GM12872 (cell line): Measurements from ENCODE around the gene PCDH9.

Experiments
- TF ChIP-seq, protein P1 (sequence below): IDR thresholded peaks from 3 replicates; pipeline ENCODE4 v1.5.1; 2011; ENCODE audit warnings: low read depth, mild to moderate bottlenecking, low read length, moderate library complexity; ENCODE audit not compliant: insufficient read depth

The PCDH9 gene

DNA sequence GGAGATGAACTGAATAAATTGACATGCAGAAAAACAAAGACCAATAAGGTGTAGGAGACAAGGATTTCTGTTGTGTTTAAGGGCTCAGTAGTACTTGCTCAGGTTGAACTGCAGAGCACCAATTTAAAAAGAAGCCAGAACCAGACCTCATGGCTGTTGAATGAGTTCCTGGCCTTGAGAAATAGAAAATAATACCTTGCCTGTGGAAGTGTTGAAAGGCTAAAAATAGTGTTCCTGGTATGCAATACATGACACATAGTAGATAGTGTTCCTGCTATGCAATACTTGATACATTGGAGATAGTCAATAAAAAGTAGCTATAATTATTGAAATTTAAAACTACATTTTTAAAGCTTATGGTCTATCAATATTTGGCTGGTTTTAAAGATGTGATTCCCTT, 595.8 kb downstream of the PCDH9 start:
- TF ChIP-seq, protein P1, sequence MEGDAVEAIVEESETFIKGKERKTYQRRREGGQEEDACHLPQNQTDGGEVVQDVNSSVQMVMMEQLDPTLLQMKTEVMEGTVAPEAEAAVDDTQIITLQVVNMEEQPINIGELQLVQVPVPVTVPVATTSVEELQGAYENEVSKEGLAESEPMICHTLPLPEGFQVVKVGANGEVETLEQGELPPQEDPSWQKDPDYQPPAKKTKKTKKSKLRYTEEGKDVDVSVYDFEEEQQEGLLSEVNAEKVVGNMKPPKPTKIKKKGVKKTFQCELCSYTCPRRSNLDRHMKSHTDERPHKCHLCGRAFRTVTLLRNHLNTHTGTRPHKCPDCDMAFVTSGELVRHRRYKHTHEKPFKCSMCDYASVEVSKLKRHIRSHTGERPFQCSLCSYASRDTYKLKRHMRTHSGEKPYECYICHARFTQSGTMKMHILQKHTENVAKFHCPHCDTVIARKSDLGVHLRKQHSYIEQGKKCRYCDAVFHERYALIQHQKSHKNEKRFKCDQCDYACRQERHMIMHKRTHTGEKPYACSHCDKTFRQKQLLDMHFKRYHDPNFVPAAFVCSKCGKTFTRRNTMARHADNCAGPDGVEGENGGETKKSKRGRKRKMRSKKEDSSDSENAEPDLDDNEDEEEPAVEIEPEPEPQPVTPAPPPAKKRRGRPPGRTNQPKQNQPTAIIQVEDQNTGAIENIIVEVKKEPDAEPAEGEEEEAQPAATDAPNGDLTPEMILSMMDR = no peak

DNA sequence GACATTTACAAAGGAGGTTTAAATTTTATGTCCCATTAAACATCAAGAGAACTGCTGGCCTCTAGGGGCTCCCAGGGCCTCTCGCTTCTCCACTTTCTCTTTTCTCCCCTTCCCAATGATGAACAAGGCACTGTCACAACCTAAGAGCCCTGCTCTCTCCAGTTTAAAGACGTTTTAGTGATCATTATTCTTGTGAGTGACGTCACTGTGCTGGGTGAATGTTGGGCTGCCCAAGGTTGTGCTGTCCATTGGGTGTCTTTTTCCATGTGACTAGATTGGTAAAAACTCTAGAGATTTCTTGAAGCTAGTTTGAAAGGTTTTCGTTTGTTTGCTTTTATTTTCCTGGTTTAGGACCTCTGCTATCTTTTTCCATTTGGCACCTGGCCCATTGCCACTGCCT, 602.6 kb downstream of the PCDH9 start:
- TF ChIP-seq, protein P1 = no peak

DNA sequence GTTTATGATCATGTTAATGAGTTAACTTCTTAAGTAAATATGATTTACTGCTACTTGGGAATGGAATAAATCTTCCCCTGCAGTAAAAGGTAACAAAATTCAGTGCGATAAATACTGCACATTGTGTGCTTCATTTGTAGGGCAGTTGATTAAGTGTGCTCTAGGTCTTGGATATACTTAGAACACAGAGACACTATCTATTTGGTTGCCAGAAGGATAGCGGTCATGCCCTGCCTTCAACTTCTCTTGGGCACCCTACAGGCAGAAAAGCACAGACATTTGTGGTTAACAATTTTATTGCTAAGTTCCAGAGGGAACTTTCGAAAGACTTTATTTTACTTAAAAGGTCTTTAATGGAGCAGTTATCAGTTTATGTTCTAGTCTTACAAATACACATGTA, 605.8 kb downstream of the PCDH9 start:
- TF ChIP-seq, protein P1 = no peak

DNA sequence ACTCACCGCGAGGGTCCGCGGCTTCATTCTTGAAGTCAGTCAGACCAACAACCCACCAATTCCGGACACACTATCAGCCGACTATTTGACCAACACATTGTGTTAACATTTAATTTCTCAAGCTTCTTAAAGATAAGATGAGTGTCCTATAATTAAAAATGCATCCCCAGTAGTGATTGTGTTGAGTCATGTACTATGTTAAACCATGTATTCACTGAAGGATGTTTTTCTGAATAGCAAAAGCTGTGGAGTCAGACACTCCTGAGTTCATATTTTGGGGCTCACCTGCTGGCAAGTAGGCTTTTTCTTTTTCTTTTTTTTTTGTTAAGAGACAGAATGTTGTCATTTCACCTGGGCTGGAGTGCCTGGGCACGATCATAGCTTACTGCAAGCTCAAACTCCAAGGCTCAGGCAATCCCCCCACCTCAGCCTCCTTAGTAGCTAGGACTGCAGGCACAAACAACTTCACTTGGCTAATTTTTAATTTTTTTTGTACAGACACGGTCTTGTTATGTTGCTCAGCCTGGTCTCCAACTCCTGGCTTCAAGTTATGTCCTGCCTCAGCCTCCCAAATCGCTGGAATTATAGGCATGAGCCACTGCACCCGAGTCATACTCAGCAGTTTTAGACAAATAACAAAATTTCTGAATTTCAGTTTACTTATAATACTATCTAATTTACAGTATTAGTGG, 606.9 kb downstream of the PCDH9 start:
- TF ChIP-seq, protein P1 = no peak

DNA sequence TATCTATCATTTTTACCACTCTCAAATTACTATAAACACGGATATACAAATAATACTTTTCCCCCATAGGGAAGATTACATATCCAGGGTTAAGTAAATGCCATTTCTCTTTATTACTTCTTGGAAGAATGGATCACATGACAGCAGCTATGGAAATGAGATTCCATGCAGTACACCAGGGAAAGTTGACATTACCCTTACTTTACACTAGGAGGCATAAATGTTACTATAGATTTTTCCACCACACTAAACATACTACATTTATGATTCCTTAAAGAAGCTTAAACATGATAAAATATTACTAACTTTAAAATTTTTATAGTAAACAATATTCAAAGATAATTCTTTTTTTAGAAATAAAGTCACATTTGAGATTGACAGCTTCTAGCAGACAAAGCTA, 611.4 kb downstream of the PCDH9 start:
- TF ChIP-seq, protein P1 = peak; percentile 26; the same call in 1 of the 3 replicates

DNA sequence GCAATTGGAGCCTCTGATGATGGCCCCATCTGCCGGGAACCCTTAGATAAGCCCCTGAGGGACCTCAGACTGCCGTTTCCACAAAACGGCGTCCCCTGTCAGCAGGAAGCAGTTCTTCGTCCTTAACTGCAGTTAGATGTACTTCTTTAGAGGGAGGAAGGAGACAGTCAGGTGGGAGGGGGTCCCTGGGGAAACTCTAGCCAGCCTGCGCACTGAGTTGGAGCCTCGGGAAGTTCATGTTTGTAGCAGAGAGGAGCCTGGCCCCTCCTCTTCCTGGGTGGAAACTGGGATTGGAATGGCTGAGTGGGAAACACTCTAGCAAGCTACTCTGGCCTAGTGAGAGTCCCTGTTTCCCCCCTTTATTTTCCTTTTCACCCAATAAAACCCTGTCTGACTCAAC, 612.4 kb downstream of the PCDH9 start:
- TF ChIP-seq, protein P1 = no peak

DNA sequence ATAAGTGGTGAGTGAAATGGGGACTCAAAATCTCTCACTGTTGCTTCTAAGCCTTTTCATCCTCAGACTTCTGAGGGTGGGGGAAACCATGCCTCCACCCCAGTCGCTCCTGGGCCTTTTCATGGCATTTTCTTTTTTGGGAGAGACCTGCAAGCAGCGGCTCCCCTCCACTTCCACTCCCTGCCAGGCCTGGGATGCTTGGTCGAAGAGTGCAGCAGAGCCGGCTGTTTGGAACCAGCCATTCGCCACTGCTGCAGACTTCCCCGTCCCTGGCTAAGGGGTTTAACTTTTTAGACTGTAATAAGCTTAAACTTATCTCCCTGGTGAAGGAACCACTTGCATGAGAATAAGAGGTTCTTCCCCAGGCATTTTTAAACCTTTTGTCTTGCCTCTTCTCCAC, 617.2 kb downstream of the PCDH9 start:
- TF ChIP-seq, protein P1 = no peak
